T-cell (primary cell): ENCODE measurements around the gene TENM3. TPM values are rescaled to one million over a fixed set of nuclear protein-coding genes. Genes with fewer than 3 reads are reported as not detected.

Source experiments
- ATAC-seq, 4 experiments: fragments of 200-7000 bp in 3 of 4; fragments of 150-1000 bp in 1 of 4; cut with Tn5 transposase; replicated peaks in 1 of 4; 1 replicate in 3 of 4; 2 replicates in 1 of 4; pipeline ENCODE4 v1.10.0; 2021; ENCODE audit warnings: moderate library complexity in 3 of 4, mild to moderate bottlenecking in 2 of 4, moderate number of reproducible peaks in 1 of 4
- CTCF ChIA-PET, 2 donors: fragments of 300-600 bp; sonication (Branson Sonifier 250); formaldehyde crosslinking; loops; one replicate each; lab custom pipeline; 2022; ENCODE audit warnings: antibody characterized with exemption in 2 of 2; lab: Charles Lee
- POLR2A ChIA-PET, 2 donors: fragments of 300-600 bp; sonication (Branson Sonifier 250); formaldehyde crosslinking; loops; one replicate each; lab custom pipeline; 2022; ENCODE audit warnings: antibody characterized with exemption in 2 of 2; lab: Charles Lee
- DNase-seq, 35 experiments: peaks; one replicate each; pipeline versions ENCODE4 v3.0.0 to v3.0.0-alpha.2; 2013 to 2023
- H3K27ac ChIP-seq: one replicate; pipeline ENCODE4 v1.5.1; 2013; ENCODE audit warnings: low read length
- H3K27me3 ChIP-seq, 2 experiments: replicated peaks in 1 of 2; 1 replicate in 1 of 2; 2 replicates in 1 of 2; pipeline versions ENCODE4 v1.6.1 to v1.7.0; 2013; ENCODE audit warnings: low read length in 1 of 2, mixed read lengths in 1 of 2; ENCODE audit not compliant: control insufficient read depth in 2 of 2, insufficient read depth in 2 of 2; ENCODE audit errors: extremely low read depth in 1 of 2
- H3K36me3 ChIP-seq, 2 donors: 1 replicate in 1 of 2; 2 replicates in 1 of 2; pipeline versions ENCODE4 v1.6.1 to v1.7.0; 2013; ENCODE audit warnings: low read length in 1 of 2; ENCODE audit not compliant: control insufficient read depth in 2 of 2, insufficient read depth in 1 of 2; ENCODE audit errors: extremely low read depth in 1 of 2
- H3K4me1 ChIP-seq, 2 experiments: 1 replicate in 1 of 2; 2 replicates in 1 of 2; pipeline versions ENCODE4 v1.6.1 to v1.7.0; 2013; ENCODE audit warnings: low read length in 2 of 2, mixed read lengths in 1 of 2; ENCODE audit not compliant: insufficient read depth in 2 of 2, control insufficient read depth in 1 of 2; ENCODE audit errors: extremely low read depth in 1 of 2
- H3K4me3 ChIP-seq, 2 donors: 1 replicate in 1 of 2; 2 replicates in 1 of 2; pipeline versions ENCODE4 v1.5.1 to v1.7.0; 2013; ENCODE audit warnings: mild to moderate bottlenecking in 2 of 2, low read length in 1 of 2, moderate library complexity in 1 of 2; ENCODE audit not compliant: control insufficient read depth in 1 of 2; ENCODE audit errors: extremely low read depth in 1 of 2
- H3K9me3 ChIP-seq: 2 replicates; pipeline ENCODE4 v1.7.0; 2013
- H3K27ac Mint-ChIP-seq, 2 donors: one replicate each; pipeline ENCODE4 v1.8.0; 2020 to 2021; ENCODE audit warnings: mild to moderate bottlenecking in 2 of 2, mixed read lengths in 2 of 2
- H3K27me3 Mint-ChIP-seq, 2 donors: one replicate each; pipeline ENCODE4 v1.8.0; 2021 to 2022; ENCODE audit warnings: mixed read lengths in 2 of 2
- H3K36me3 Mint-ChIP-seq: one replicate; pipeline ENCODE4 v1.8.0; 2021; ENCODE audit warnings: mixed read lengths
- H3K4me1 Mint-ChIP-seq, 3 donors: one replicate each; pipeline ENCODE4 v1.8.0; 2020 to 2022; ENCODE audit warnings: mixed read lengths in 3 of 3, mild to moderate bottlenecking in 1 of 3
- H3K4me3 Mint-ChIP-seq, 3 donors: one replicate each; pipeline ENCODE4 v1.8.0; 2020 to 2022; ENCODE audit warnings: mild to moderate bottlenecking in 3 of 3, mixed read lengths in 3 of 3, moderate library complexity in 3 of 3
- H3K9me3 Mint-ChIP-seq, 3 donors: one replicate each; pipeline ENCODE4 v1.8.0; 2020 to 2022; ENCODE audit warnings: mixed read lengths in 3 of 3
- WGBS: methylation state at CpG from one replicate; pipeline ENCODE4 v1.1.5; 2013; ENCODE audit warnings: missing lambda C conversion rate; ENCODE audit not compliant: insufficient coverage; 5-methylcytosine and 5-hydroxymethylcytosine counted together
- total RNA-seq, 35 experiments: library from RNA in 6 of 35; stranded (reverse) in 6 of 35; fragments of 120-200 nt in 1 of 35; gene quantifications; one replicate each; pipeline versions ENCODE4 v1.2.1 to v1.2.4 and lab custom pipeline; 2013 to 2026

TENM3 gene
- total RNA-seq, 5 donors from 2014 or later (not counting 1 experiment from before 2014, with no cell fraction given), result 0.03 to 0.44 (median 0.16) TPM; not detected in 2

DNA sequence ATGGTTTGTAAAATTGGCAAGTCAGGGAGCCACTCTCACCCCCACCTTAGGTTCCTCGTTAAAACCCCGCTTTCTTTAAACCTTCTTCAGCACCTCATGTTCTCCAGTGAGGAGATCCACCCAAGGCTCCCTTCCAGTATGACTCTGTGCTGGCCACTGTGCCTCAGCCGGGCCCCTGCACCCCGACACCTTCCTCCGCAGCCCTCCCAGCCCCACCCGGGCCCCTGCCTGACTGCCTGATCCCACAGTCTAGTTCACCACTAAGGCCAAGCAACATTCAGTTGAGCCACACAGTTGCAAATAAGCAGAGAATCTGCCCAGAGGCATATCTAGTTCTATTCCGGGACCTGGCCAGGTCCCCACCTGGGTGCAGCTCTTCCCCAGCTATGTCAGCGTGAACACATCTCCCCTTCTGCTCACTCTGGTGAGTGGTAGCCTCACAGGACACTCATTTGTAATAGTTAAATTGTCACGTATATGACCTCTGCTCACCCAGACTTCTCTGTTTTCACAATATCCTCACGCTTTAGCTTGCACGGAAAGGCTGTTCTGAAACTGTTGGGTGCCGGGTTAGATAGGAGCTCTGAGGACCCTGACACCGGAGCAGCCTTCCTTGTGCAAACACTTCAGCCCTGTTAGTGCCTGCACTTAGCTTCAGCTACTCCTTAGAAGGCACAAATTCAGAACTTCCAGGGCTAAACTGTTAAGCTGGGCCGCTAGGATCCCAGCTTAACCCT is 527.2 kb downstream of the TENM3 start:
- H3K27ac ChIP-seq, result no peak overlapping the region
- ChIA-PET POLR2A (no interaction called here), CTCF (no interaction called here)
- Mint-ChIP-seq H3K27ac (no peak overlapping the region), H3K4me3 (no peak overlapping the region), H3K27me3 (peaks cover 5 to 11% of the 10 kb centered on the region in 2 donors), H3K36me3 (no peaks in the 10 kb centered on the region), H3K4me1 (no peaks in the 10 kb centered on the region), H3K9me3 (no peaks in the 10 kb centered on the region)
- H3K4me3 ChIP-seq, result no peak overlapping the region
- 91% methylated on average over 14 of the region's 14 CpGs for WGBS
- H3K4me1 ChIP-seq, result no peaks in the 10 kb centered on the region
- peaks cover 0 to 8% of the 10 kb centered on the region in 2 experiments for H3K27me3 ChIP-seq
- H3K9me3 ChIP-seq, result no peaks in the 10 kb centered on the region
- no peak for ATAC-seq
- no peaks in the 10 kb centered on the region for H3K36me3 ChIP-seq
- DNase-seq, result no peak

DNA sequence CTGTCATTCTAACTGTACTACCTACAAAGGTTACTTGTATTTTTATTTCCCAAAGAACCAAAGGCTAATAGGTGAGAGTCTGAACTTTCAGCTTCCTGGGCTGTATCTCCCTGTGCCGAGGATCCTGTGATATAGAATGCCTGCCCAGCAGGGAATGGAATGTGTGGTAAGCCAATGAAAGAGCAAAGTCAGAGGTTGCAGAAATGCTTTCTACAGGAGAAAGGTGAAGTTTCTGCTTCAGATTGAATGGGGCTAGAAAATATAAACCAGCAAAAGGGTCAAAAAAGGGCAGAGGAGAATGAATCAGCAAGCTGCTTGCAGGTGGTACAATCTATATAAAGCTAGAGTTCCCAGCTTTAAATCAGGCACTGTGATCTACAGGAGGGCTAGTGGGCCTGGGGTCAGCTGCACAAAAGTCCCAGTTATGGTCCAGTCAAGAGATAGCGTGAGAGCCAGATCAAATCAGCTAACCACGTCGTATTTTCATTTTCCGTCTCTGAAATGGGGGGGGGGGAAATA is 527.9 kb downstream of the TENM3 start:
- no peak overlapping the region for H3K4me3 Mint-ChIP-seq
- no peaks in the 10 kb centered on the region for H3K9me3 Mint-ChIP-seq
- Histone ChIP-seq H3K4me3 (no peak overlapping the region), H3K27ac (no peak overlapping the region), H3K27me3 (peaks cover 0 to 9% of the 10 kb centered on the region in 2 experiments), H3K36me3 (no peaks in the 10 kb centered on the region), H3K9me3 (no peaks in the 10 kb centered on the region), H3K4me1 (no peaks in the 10 kb centered on the region)
- CTCF ChIA-PET, result no interaction called here
- 83% methylated on average over 1 of the region's 5 CpGs for WGBS
- H3K27ac Mint-ChIP-seq, result no peak overlapping the region
- ATAC-seq (no peak), DNase-seq (no peak)
- H3K36me3 Mint-ChIP-seq, result no peaks in the 10 kb centered on the region
- H3K4me1 Mint-ChIP-seq, result no peaks in the 10 kb centered on the region
- POLR2A ChIA-PET, result no interaction called here
- H3K27me3 Mint-ChIP-seq, result peaks cover 4 to 11% of the 10 kb centered on the region in 2 donors

DNA sequence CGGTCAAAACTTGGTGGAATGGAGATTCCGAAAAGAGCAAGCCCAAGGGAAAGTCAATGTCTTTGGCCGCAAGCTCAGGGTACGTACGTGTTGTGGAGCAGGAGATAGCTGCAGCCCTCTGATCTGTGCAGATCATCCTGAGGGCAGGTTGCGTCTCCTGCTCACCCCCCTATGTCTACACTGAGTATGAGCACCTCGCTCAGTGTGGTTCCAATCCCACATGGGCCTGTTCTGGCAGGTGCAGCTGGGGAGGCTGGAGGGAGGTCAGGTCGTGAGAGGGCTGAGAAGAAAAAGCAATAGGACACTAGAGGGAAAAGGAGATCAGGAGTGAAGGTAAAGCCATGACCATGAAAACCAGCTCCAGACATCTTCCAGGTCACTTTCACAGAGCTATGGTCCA is 531.9 kb downstream of the TENM3 start:
- no peaks in the 10 kb centered on the region for H3K27me3 Mint-ChIP-seq
- peaks cover 0 to 7% of the 10 kb centered on the region in 2 experiments for H3K27me3 ChIP-seq
- POLR2A ChIA-PET, result no interaction called here
- no peak overlapping the region for H3K27ac ChIP-seq
- no peaks in the 10 kb centered on the region for H3K9me3 ChIP-seq
- no peak overlapping the region for H3K4me3 Mint-ChIP-seq
- CTCF ChIA-PET, result no interaction called here
- H3K36me3 Mint-ChIP-seq, result no peaks in the 10 kb centered on the region
- no peak overlapping the region for H3K4me3 ChIP-seq
- 95% methylated on average over 5 of the region's 8 CpGs for WGBS
- ATAC-seq (no peak), DNase-seq (no peak)
- no peaks in the 10 kb centered on the region for H3K4me1 ChIP-seq
- H3K4me1 Mint-ChIP-seq, result no peaks in the 10 kb centered on the region
- no peak overlapping the region for H3K27ac Mint-ChIP-seq
- no peaks in the 10 kb centered on the region for H3K36me3 ChIP-seq
- no peaks in the 10 kb centered on the region for H3K9me3 Mint-ChIP-seq

DNA sequence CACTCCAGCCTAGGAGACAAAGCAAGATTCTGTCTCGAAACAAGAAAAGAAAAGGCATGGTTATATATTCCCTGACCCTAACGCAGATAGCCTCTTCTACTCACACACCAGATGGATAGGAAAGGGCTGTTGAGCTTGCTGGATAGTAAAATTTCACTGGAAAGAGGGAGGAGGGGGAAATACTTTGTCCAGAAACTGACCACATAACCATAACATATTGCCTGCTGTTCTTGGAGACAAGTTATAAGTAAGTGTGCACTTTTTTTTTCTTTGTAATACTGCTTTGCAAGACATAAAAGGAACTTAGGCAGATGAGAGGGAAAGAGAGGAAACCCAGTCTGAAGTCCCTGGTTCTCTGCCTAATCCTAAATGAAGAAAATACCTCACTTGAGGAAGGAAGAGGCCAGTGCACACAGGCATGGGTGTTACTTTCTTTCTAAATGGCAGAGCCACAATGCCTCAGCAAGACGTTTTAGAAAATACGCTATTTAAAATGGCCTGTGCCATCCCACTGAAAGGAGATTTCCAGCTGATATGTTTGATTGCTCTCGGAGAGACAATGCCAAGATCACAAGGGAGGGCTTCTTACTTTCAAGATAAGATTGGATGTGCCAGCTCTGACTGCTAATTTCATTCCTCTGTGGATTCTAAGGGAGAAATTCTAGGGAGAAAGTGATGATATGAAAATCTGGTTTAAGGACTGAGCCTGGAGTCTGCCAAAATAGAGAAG is 533.3 kb downstream of the TENM3 start:
- no peaks in the 10 kb centered on the region for H3K9me3 Mint-ChIP-seq
- no peak overlapping the region for H3K4me3 ChIP-seq
- 50% methylated on average over 2 of the region's 5 CpGs for WGBS

DNA sequence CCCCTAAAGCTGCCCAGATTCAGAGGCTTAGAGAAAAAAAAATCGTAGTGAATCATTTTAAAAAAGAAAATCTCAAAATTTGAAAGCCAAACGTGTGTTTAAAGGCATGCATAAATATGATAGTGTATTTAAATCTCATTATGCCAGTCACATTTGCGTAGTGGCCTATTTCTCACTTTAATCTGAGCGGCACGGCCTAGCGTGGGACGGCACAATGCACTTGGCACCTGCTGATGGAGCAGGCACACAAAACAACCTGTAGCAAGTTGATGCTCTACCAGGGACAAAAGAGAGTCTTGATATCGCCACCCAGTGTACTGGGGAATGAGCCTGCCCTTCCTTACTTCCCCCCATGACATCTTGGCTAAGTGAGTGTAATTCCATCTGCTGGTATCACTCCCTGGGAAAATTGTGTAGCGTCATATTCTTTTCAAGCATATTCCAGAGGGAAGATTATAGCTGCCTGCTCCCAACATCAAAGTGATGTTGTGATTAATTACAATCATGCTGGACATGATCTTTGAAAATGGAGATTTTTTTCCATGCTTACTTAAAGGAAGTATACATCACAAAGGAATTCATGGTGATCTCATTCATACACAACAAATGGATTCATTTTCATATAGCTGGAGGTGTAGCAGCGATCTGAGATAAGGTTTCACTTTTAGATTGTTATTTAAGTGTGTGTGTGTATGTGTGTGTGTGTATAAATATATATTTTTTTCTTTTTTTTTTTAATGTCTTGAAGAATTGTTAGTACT is 535.2 kb downstream of the TENM3 start:
- CTCF ChIA-PET, result no interaction called here
- Mint-ChIP-seq H3K4me1 (no peaks in the 10 kb centered on the region), H3K36me3 (no peaks in the 10 kb centered on the region), H3K9me3 (no peaks in the 10 kb centered on the region), H3K27me3 (no peaks in the 10 kb centered on the region), H3K27ac (no peak overlapping the region), H3K4me3 (no peak overlapping the region)
- POLR2A ChIA-PET, result no interaction called here
- Histone ChIP-seq H3K36me3 (no peaks in the 10 kb centered on the region), H3K4me1 (no peaks in the 10 kb centered on the region), H3K9me3 (no peaks in the 10 kb centered on the region), H3K27me3 (peaks cover 0 to 3% of the 10 kb centered on the region in 2 experiments), H3K27ac (no peak overlapping the region), H3K4me3 (no peak overlapping the region)
- 93% methylated on average over 5 of the region's 10 CpGs for WGBS
- DNase-seq (no peak), ATAC-seq (no peak)

More for the DNA sequence above, 533.3 kb downstream of the TENM3 start:
- H3K4me1 ChIP-seq, result no peaks in the 10 kb centered on the region
- no peaks in the 10 kb centered on the region for H3K4me1 Mint-ChIP-seq
- H3K4me3 Mint-ChIP-seq, result no peak overlapping the region
- H3K9me3 ChIP-seq, result no peaks in the 10 kb centered on the region
- no peak for ATAC-seq
- no peak overlapping the region for H3K27ac ChIP-seq
- ChIA-PET CTCF (no interaction called here), POLR2A (no interaction called here)
- peaks cover 0 to 3% of the 10 kb centered on the region in 2 experiments for H3K27me3 ChIP-seq
- H3K27me3 Mint-ChIP-seq, result no peaks in the 10 kb centered on the region
- H3K36me3 Mint-ChIP-seq, result no peaks in the 10 kb centered on the region
- no peaks in the 10 kb centered on the region for H3K36me3 ChIP-seq
- DNase-seq, result no peak
- no peak overlapping the region for H3K27ac Mint-ChIP-seq

DNA sequence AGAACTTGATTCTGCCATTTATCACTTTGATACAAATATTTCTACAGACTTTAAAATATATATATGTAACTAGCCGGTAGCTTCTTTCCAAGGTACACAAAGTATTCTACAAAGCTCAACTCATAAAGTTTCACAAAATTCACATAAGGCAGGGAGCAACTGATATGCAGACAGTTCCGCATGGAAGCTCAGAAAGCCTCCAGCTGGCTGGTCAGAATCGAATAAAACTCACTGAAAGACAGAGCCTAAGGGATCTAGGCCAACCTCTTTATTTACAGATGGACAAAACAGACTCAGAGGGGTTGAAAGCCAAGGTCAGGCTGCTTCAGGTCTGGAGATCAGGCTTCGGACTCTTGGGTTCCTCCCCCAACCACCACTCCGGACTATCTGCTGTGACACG is 543.8 kb downstream of the TENM3 start:
- Mint-ChIP-seq H3K4me1 (no peaks in the 10 kb centered on the region), H3K36me3 (no peaks in the 10 kb centered on the region), H3K27ac (no peak overlapping the region), H3K9me3 (no peaks in the 10 kb centered on the region), H3K27me3 (peaks cover 2 to 7% of the 10 kb centered on the region in 2 donors), H3K4me3 (no peak overlapping the region)
- ATAC-seq (no peak), DNase-seq (no peak)
- H3K27ac ChIP-seq, result no peak overlapping the region
- H3K4me1 ChIP-seq, result no peaks in the 10 kb centered on the region
- no peaks in the 10 kb centered on the region for H3K36me3 ChIP-seq
- peaks cover 0 to 3% of the 10 kb centered on the region in 2 experiments for H3K27me3 ChIP-seq
- ChIA-PET POLR2A (no interaction called here), CTCF (no interaction called here)
- no peaks in the 10 kb centered on the region for H3K9me3 ChIP-seq
- 81% methylated on average over 4 of the region's 6 CpGs for WGBS
- no peak overlapping the region for H3K4me3 ChIP-seq
